Hepatocyte (in vitro differentiated cells): ENCODE data around the gene SUPT3H. TPM values are rescaled to one million over a fixed set of nuclear protein-coding genes. Genes with fewer than 3 reads are reported as not detected.

Experiments used
- DNase-seq: peaks from one replicate; pipeline ENCODE4 v3.0.0-alpha.2; 2016; ENCODE audit warnings: low spot score
- H2AFZ ChIP-seq: fragments of 200-600 bp; sonication (generic); 2 replicates; pipeline ENCODE4 v1.6.0; 2016; ENCODE audit warnings: antibody characterized with exemption, mild to moderate bottlenecking
- H3K27ac ChIP-seq: fragments of 200-600 bp; sonication (generic); 2 replicates; pipeline ENCODE4 v1.5.1; 2016; ENCODE audit warnings: mild to moderate bottlenecking
- H3K27me3 ChIP-seq: fragments of 200-600 bp; sonication (generic); 2 replicates; pipeline ENCODE4 v1.6.1; 2016
- H3K36me3 ChIP-seq: fragments of 200-600 bp; sonication (generic); replicated peaks from 2 replicates; pipeline ENCODE4 v1.5.1; 2016; ENCODE audit warnings: low read depth; ENCODE audit not compliant: insufficient read depth
- H3K4me1 ChIP-seq: fragments of 200-600 bp; sonication (generic); 2 replicates; pipeline ENCODE4 v1.5.1; 2016; ENCODE audit warnings: mild to moderate bottlenecking, moderate library complexity; ENCODE audit not compliant: insufficient read depth
- H3K4me2 ChIP-seq: fragments of 200-600 bp; sonication (generic); 2 replicates; pipeline ENCODE4 v1.6.0; 2016
- H3K4me3 ChIP-seq: fragments of 200-600 bp; sonication (generic); 2 replicates; pipeline ENCODE4 v1.5.1; 2016; ENCODE audit warnings: mild to moderate bottlenecking
- H3K79me2 ChIP-seq: fragments of 200-600 bp; sonication (generic); 2 replicates; pipeline ENCODE4 v1.6.0; 2017; ENCODE audit warnings: mild to moderate bottlenecking
- H3K9me2 ChIP-seq: fragments of 200-600 bp; sonication (generic); replicated peaks from 2 replicates; pipeline ENCODE4 v1.6.0; 2017; ENCODE audit warnings: mild to moderate bottlenecking; ENCODE audit not compliant: insufficient read depth
- H3K9me3 ChIP-seq: fragments of 200-600 bp; sonication (generic); 2 replicates; pipeline ENCODE4 v1.5.1; 2016; ENCODE audit warnings: low read depth, mild to moderate bottlenecking
- H4K20me1 ChIP-seq: fragments of 200-600 bp; sonication (generic); 2 replicates; pipeline ENCODE4 v1.6.0; 2016; ENCODE audit warnings: mild to moderate bottlenecking; ENCODE audit not compliant: insufficient read depth, poor library complexity, severe bottlenecking
- EZH2 ChIP-seq: fragments of 200-600 bp; sonication (generic); IDR thresholded peaks from 2 replicates; pipeline ENCODE4 v1.6.1; 2016; ENCODE audit warnings: antibody characterized with exemption, mild to moderate bottlenecking, borderline replicate concordance
- EZH2phosphoT487 ChIP-seq: fragments of 200-600 bp; sonication (generic); IDR thresholded peaks from one replicate; pipeline ENCODE4 v1.6.1; 2018; ENCODE audit warnings: antibody characterized with exemption, mild to moderate bottlenecking, low read depth, moderate library complexity; ENCODE audit not compliant: unreplicated experiment, severe bottlenecking
- WGBS: methylation state at CpG from one replicate; pipeline ENCODE4 v1.1.6; 2016; ENCODE audit warnings: low lambda C conversion rate; ENCODE audit errors: missing lambda C conversion rate; 5-methylcytosine and 5-hydroxymethylcytosine counted together
- polyA plus RNA-seq: library from polyadenylated mRNA; unstranded; fragments of >200 nt; fragmentation: Nextera tagmentation; extraction: Ambion mirVana; gene quantifications from 2 replicates; pipeline ENCODE4 v1.2.1, GENCODE V29; 2016
- total RNA-seq: library from RNA; depleted of rRNA; stranded (reverse); fragments of >200 nt; gene quantifications from 2 replicates; pipeline ENCODE4 v1.2.3, GENCODE V29; 2014
- TF ChIP-seq, protein P1 (sequence below): fragments of 200-600 bp; sonication (generic); IDR thresholded peaks from 2 replicates; pipeline ENCODE4 v1.5.1; 2016; ENCODE audit warnings: antibody characterized with exemption, mild to moderate bottlenecking; ENCODE audit not compliant: poor library complexity

Gene SUPT3H
- total and polyA plus RNA-seq, 2 experiments from 2014 or later: 6.8 to 7.7 TPM

DNA sequence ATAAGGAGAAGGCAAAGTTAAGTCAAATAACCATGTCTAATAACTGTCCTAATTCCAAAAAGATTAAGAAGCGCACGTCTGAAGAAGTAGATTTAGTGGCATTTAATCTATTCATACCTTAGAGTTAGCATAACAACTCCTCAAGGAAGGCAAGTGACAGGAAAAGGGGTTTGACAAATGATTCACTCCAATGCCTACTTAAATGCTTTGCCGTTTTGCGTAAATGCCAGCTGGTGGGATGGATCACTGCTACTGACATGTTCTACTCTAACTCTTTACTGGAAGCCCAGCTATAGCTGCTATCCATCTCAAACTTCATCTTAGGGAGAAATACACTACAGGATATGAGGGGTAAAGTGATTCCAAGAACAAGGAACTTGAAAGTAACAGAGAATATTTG, 396.9 kb downstream of the SUPT3H start:
- Histone ChIP-seq H3K9me3 (no peaks in the 10 kb centered on the region), H3K36me3 (no peaks in the 10 kb centered on the region), H4K20me1 (no peaks in the 10 kb centered on the region), H2AFZ (no peak overlapping the region), H3K4me1 (no peaks in the 10 kb centered on the region), H3K27ac (no peak overlapping the region), H3K79me2 (no peaks in the 10 kb centered on the region), H3K27me3 (no peaks in the 10 kb centered on the region), H3K4me3 (no peak overlapping the region), H3K9me2 (no peaks in the 10 kb centered on the region), H3K4me2 (no peak overlapping the region)
- no peak for TF ChIP-seq EZH2phosphoT487
- TF ChIP-seq EZH2: no peak
- TF ChIP-seq, protein P1, sequence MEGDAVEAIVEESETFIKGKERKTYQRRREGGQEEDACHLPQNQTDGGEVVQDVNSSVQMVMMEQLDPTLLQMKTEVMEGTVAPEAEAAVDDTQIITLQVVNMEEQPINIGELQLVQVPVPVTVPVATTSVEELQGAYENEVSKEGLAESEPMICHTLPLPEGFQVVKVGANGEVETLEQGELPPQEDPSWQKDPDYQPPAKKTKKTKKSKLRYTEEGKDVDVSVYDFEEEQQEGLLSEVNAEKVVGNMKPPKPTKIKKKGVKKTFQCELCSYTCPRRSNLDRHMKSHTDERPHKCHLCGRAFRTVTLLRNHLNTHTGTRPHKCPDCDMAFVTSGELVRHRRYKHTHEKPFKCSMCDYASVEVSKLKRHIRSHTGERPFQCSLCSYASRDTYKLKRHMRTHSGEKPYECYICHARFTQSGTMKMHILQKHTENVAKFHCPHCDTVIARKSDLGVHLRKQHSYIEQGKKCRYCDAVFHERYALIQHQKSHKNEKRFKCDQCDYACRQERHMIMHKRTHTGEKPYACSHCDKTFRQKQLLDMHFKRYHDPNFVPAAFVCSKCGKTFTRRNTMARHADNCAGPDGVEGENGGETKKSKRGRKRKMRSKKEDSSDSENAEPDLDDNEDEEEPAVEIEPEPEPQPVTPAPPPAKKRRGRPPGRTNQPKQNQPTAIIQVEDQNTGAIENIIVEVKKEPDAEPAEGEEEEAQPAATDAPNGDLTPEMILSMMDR: no peak
- 80% methylated on average over 4 of the region's 4 CpGs for WGBS
- no peak for DNase-seq

DNA sequence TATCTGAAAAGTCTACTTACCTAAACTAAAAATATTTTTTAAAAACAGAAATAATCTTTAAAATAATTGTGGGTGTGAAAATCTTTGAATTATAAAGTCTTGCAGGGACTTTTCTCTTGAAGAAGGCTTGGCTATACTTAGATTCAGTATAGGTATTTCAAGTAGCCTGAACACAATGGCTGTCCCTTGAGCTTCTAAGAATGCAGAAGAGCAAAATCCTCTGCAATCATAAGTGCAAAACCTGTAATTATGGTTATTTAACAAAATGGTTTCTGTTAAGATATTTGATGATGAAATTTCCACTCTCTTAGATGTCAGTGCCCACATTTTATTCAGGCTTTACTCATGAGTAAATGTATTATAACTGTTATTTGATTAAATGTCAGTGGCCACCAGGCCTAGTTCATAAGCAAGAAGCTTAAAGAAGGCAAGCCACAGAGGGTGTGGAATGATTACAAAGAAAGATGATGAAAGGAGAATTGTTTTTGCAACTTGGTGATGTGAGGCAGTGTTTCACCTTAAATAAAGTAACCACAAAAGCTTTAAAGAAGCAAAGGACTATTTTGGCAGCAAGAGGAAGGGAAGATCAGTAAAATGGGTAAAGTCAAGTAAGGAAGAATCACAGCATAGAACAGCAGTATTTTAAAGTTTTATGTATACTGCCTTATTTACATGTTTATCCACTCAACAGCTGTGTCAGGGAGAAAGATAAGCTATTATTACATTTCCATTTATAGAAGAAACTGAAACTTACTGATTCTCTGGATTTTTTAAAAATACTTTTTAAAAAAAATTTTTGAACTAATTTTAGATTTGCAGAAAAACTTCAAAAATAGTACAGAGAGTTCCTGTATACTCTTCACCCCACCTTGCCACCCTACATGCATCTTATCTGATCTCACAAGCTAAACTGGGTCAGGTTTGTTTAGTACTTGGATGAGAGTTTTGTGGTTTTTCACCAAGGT, 400.8 kb downstream of the SUPT3H start:
- TF ChIP-seq EZH2: no peak
- TF ChIP-seq EZH2phosphoT487: no peak
- TF ChIP-seq, protein P1: no peak
- Histone ChIP-seq H3K9me3 (no peaks in the 10 kb centered on the region), H3K36me3 (no peaks in the 10 kb centered on the region), H3K4me3 (no peak overlapping the region), H4K20me1 (no peaks in the 10 kb centered on the region), H3K79me2 (no peaks in the 10 kb centered on the region), H3K4me2 (no peak overlapping the region), H2AFZ (no peak overlapping the region), H3K4me1 (no peaks in the 10 kb centered on the region), H3K27ac (no peak overlapping the region), H3K27me3 (no peaks in the 10 kb centered on the region), H3K9me2 (no peaks in the 10 kb centered on the region)
- DNase-seq: no peak

DNA sequence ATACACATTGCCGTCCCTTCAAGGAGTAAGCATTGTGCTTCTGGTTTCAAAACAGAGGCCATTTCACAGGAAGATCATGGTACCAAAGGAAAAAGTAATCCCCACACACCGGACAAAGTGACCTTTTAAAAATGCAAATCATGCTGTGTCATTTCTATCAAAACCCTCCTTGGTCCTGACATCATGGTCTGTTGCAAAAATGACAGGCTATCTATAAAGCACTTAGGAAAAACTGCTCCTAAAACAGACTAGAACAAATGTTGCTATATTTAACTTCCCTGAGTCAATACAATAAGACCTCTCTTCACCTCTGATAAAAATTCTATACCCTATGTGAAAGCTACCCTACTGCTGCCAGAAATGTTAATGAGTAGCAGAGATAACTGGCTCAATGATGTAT, 403.2 kb downstream of the SUPT3H start:
- no peaks in the 10 kb centered on the region for H3K9me2 ChIP-seq
- WGBS: 43% methylated on average over 2 of the region's 2 CpGs
- no peaks in the 10 kb centered on the region for H3K79me2 ChIP-seq
- H4K20me1 ChIP-seq: no peaks in the 10 kb centered on the region
- H3K4me1 ChIP-seq: no peaks in the 10 kb centered on the region
- no peaks in the 10 kb centered on the region for H3K36me3 ChIP-seq
- H3K27me3 ChIP-seq: no peaks in the 10 kb centered on the region
- no peak overlapping the region for H2AFZ ChIP-seq
- H3K27ac ChIP-seq: no peak overlapping the region
- no peak overlapping the region for H3K4me3 ChIP-seq
- TF ChIP-seq, protein P1: no peak
- TF ChIP-seq EZH2 (no peak), EZH2phosphoT487 (no peak)
- no peak overlapping the region for H3K4me2 ChIP-seq
- no peaks in the 10 kb centered on the region for H3K9me3 ChIP-seq
- no peak for DNase-seq
